ENCODE results near the gene PRR33.
"Not testable (repeated sequence)": the region's sequence is repeated elsewhere in the genome, so short reads cannot be mapped to it uniquely, and the experiment has no call there.

DNA sequence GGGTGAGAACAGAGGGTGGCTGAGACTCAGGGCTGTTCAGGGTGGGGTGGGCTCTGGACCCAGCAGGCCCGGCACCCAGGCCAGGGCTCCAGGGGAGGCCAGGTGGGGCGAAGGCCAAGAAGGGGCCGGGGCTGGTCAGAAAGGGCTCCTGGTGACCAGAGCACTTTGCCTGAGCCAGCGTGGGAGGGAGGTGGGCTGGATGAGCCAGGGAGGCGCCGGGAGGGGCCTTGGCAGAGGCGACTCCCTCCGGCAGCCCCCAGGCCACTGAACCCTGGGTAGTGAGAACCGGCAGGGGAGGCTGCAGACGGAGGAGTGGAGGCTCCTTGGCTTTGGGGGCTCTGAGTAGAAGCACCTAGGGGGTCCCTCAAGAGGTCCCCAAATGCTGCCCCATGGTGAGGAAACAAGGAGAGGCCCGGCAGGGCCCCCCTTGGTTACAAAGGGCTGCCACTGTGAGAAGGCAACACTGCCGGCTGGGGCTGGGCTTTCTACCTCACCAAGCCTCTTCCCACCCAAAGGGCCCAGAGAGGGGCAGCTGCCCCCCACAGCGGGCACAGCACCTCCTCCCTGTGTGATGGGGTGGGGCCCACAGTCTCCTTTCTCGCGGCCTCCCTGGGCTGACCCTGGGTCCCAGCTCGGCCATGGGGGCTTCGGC is 17.1 kb downstream of the PRR33 start:
- TF ChIP-seq, protein P1, sequence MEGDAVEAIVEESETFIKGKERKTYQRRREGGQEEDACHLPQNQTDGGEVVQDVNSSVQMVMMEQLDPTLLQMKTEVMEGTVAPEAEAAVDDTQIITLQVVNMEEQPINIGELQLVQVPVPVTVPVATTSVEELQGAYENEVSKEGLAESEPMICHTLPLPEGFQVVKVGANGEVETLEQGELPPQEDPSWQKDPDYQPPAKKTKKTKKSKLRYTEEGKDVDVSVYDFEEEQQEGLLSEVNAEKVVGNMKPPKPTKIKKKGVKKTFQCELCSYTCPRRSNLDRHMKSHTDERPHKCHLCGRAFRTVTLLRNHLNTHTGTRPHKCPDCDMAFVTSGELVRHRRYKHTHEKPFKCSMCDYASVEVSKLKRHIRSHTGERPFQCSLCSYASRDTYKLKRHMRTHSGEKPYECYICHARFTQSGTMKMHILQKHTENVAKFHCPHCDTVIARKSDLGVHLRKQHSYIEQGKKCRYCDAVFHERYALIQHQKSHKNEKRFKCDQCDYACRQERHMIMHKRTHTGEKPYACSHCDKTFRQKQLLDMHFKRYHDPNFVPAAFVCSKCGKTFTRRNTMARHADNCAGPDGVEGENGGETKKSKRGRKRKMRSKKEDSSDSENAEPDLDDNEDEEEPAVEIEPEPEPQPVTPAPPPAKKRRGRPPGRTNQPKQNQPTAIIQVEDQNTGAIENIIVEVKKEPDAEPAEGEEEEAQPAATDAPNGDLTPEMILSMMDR (IDR thresholded peaks at IDR 0.05) = not testable (repeated sequence)
- not testable (repeated sequence) for TF ChIP-seq POLR2A (IDR thresholded peaks at IDR 0.05)
